Prostate gland (tissue), 2 donors: ENCODE measurements around the gene ASXL3.

Experiments used
- POLR2AphosphoS5 ChIP-seq: sonication (generic); formaldehyde crosslinking; IDR thresholded peaks from one replicate; pipeline ENCODE4 v1.6.1; 2017; ENCODE audit warnings: antibody characterized with exemption
- TF ChIP-seq, protein P1 (sequence below), 4 experiments: fragments of 200-600 bp in 2 of 4; fragments of 450-650 bp in 2 of 4; sonication (generic) in 2 of 4; IDR thresholded peaks; 1 replicate in 3 of 4; 2 replicates in 1 of 4; pipeline ENCODE4 v1.5.1; 2016 to 2019; ENCODE audit warnings: antibody characterized with exemption in 4 of 4, mild to moderate bottlenecking in 2 of 4, moderate library complexity in 2 of 4

- TF ChIP-seq, protein P1, sequence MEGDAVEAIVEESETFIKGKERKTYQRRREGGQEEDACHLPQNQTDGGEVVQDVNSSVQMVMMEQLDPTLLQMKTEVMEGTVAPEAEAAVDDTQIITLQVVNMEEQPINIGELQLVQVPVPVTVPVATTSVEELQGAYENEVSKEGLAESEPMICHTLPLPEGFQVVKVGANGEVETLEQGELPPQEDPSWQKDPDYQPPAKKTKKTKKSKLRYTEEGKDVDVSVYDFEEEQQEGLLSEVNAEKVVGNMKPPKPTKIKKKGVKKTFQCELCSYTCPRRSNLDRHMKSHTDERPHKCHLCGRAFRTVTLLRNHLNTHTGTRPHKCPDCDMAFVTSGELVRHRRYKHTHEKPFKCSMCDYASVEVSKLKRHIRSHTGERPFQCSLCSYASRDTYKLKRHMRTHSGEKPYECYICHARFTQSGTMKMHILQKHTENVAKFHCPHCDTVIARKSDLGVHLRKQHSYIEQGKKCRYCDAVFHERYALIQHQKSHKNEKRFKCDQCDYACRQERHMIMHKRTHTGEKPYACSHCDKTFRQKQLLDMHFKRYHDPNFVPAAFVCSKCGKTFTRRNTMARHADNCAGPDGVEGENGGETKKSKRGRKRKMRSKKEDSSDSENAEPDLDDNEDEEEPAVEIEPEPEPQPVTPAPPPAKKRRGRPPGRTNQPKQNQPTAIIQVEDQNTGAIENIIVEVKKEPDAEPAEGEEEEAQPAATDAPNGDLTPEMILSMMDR (IDR thresholded peaks at IDR 0.05), result no peak
- TF ChIP-seq POLR2AphosphoS5, result no peak
These were observed 95.7 kb downstream of the ASXL3 start for GRCh38 chr18:33673689-33674088.
